Cardiac atrium fibroblast (primary cell): ENCODE data around the gene RPAIN. TPM values are rescaled to one million over a fixed set of nuclear protein-coding genes. Genes with fewer than 3 reads are reported as not detected.

Experiments used
- total RNA-seq: library from RNA; depleted of rRNA; stranded (reverse); fragments of >200 nt; gene quantifications from 2 replicates; pipeline ENCODE4 v1.2.3, GENCODE V29; 2015

Gene RPAIN, protein sequence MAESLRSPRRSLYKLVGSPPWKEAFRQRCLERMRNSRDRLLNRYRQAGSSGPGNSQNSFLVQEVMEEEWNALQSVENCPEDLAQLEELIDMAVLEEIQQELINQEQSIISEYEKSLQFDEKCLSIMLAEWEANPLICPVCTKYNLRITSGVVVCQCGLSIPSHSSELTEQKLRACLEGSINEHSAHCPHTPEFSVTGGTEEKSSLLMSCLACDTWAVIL
- 5.7 and 9.6 TPM in 2 replicates for total RNA-seq

DNA sequence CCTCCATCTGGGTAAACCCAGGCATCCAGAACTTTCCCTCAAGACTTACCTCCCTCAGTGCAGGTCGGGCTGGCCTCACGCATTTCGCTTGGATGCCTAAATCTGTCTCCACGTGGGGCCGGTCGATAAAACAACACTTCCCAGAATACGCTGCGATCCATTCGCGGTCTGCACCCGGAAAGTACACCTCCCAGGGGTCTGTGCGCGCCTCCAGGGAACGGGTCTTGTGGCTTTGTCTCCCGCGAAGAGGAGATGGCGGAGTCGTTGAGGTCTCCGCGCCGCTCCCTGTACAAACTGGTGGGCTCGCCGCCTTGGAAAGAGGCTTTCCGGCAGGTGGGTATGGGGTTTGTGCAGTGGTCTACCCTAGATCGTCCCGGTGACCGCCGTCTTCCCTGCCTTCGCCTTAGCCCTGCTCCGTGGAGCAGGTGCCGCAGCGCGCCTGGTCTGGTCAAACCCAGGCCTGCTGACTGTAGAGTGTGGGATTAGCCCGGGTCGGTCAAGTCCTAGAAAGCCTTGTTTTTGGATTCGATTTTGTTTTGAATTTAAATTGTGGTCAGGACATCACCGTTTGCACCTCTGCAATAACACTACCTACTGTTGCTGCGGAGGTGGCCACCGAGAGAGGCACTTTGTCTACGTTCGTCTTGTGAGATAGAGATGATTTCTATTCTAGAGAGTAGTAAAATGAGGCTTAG lies at the start of gene RPAIN:
Gene RPAIN (plus strand): TSS at position 224 of the 695 bp plus-strand sequence. CDS start 29 bp downstream, at position 253.

DNA sequence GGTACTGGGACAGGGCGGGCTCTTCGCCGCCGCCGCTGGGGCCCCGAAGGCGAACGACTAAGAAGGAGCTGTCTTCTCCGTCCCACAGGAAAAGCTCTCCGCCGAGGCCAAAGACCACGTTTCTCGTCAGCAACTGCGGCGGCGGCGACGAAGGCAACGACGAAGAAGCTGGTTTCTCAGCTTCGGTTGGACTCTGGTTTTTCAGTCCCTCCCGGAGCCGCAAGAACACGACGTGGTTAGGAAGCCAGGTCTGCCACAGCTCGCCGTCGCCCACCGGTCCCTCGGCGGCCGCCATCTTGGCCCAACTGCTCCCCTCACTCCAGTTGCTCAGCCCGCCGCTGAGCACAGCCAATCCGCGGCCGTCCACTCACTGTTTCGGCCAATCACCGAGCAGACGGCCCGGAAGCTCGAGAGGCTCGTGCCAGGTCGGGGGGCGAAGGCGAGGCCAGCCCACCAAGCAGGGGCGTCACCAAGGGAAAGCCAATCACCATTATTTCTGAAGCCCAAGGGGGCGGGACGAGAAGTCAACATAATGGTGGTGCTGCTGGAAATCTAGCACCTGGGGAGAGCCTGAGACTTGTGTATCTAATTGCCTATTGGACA lies 525 bp upstream of the RPAIN start, which contains the start of gene NUP88:
Gene NUP88 (minus strand): TSS at position 307 of the 603 bp plus-strand sequence. CDS start 12 bp downstream, at position 295.

DNA sequence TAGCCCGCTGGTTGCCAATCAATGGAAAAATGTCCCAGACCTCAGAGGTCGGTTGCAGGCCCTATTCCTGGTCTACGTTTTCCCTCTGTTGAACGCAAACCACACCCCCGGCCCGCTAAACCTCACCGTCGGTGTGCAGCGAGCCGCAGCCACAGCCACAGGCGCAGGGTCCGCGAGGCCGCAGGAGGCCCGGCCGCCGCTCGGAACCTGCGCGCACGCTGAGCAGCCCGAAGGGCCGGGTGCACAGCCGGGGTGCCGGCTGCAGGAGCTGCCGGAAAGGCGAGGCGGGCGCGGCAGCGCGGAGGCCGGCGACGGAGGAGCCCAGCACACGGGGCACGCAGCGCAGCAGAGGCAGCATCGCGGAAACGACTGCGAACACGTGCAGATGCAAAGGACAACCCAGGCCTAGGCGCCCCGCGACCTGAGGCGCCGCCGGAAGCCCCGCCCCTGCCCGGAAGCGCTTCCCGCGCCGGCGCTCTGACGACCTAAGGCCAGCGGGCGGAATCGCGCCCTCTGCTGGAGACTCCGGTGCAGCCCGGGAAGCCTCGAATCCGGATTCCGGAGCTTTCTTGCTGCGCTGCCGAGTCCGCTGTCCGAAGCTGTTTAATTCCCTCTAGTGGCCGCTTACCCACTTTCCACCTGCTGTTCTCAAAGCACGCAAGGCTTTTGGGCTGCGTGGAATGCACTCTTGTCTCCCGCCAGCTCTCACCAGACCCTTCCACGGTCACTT lies 18.9 kb downstream of the RPAIN start, which contains the start of gene C1QBP:
Gene C1QBP (minus strand): TSS at position 440 of the 730 bp plus-strand sequence. CDS start 82 bp downstream, at position 358.

Other genes starting within 250 kb of the RPAIN start
- gene ZNF594, start 228.3 kb upstream of the RPAIN start, total RNA-seq, result 2.3 and 3.1 TPM in 2 replicates
- gene SCIMP, start 185.3 kb upstream of the RPAIN start, total RNA-seq, result not detected in 2 replicates
- gene RABEP1, start 137.9 kb upstream of the RPAIN start, total RNA-seq, result 21.3 and 24.5 TPM in 2 replicates
- 30.0 and 36.5 TPM in 2 replicates for gene NUP88, start 520 bp upstream of the RPAIN start, total RNA-seq
- gene C1QBP, start 19.0 kb downstream of the RPAIN start, total RNA-seq, result 143 and 145 TPM in 2 replicates
- 4.2 and 6.2 TPM in 2 replicates for gene DHX33, start 48.8 kb downstream of the RPAIN start, total RNA-seq
- 21.3 and 28.5 TPM in 2 replicates for gene DERL2, start 66.0 kb downstream of the RPAIN start, total RNA-seq
- gene MIS12, start 66.4 kb downstream of the RPAIN start, total RNA-seq, result 10.1 and 16.2 TPM in 2 replicates
- gene NLRP1, start 164.3 kb downstream of the RPAIN start, total RNA-seq, result 14.6 and 16.8 TPM in 2 replicates